ENCODE data around the gene FGF14. TPM values are rescaled to one million over a fixed set of nuclear protein-coding genes. Genes with fewer than 3 reads are reported as not detected.

FGF14 gene
- total RNA-seq, 1 donor from 2014 or later, result not detected

DNA sequence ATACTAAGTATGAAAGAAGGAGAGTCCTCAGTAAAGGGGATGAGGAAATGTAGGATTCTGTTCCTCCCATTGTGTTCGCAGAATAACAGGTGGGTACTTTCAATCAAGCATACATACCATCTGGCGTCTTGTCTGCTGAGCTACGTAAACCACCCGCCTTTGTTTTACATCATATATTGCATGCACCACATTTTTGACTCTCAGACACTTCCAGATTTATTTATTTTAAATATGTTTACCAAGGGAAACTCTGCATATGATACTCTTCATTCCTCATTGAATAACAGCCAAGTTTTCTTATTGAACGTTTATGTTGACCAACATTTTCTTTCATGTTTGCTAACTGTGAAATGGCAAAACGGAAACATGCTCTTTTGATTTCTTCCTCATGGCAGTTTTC lies 174.1 kb downstream of the FGF14 start:
- no peak overlapping the region for H3K27ac ChIP-seq
- no peaks in the 10 kb centered on the region for H3K9me3 ChIP-seq
- no peak for DNase-seq (ENCODE audit: low spot score in 2 of 2)
- intact Hi-C loops (cut with DNase I), result no loop called here
- H3K27me3 ChIP-seq, result no peaks in the 10 kb centered on the region
- no peak for TF ChIP-seq CTCF (IDR thresholded peaks at IDR 0.05)
- no peaks in the 10 kb centered on the region for H3K36me3 ChIP-seq
- H3K4me1 ChIP-seq, result no peaks in the 10 kb centered on the region
- no peak overlapping the region for H3K4me3 ChIP-seq

GRCh38 chr13:102226591-102226990 lies 175.3 kb downstream of the FGF14 start:
- DNase-seq (ENCODE audit: low spot score in 2 of 2), result no peak
- Histone ChIP-seq H3K27me3 (no peaks in the 10 kb centered on the region), H3K27ac (no peak overlapping the region), H3K9me3 (no peaks in the 10 kb centered on the region), H3K4me1 (no peaks in the 10 kb centered on the region), H3K36me3 (no peaks in the 10 kb centered on the region), H3K4me3 (no peak overlapping the region)
- intact Hi-C loops (cut with DNase I), result no loop called here
- no peak for TF ChIP-seq CTCF (IDR thresholded peaks at IDR 0.05)

- Histone ChIP-seq H3K4me3 (no peak overlapping the region), H3K27me3 (no peaks in the 10 kb centered on the region), H3K9me3 (no peaks in the 10 kb centered on the region), H3K36me3 (no peaks in the 10 kb centered on the region), H3K27ac (no peak overlapping the region), H3K4me1 (no peaks in the 10 kb centered on the region)
- intact Hi-C loops (cut with DNase I), result no loop called here
- no peak for TF ChIP-seq CTCF (IDR thresholded peaks at IDR 0.05)
- DNase-seq (ENCODE audit: low spot score in 2 of 2), result no peak
These were observed 176.0 kb downstream of the FGF14 start for GRCh38 chr13:102225892-102226291.

DNA sequence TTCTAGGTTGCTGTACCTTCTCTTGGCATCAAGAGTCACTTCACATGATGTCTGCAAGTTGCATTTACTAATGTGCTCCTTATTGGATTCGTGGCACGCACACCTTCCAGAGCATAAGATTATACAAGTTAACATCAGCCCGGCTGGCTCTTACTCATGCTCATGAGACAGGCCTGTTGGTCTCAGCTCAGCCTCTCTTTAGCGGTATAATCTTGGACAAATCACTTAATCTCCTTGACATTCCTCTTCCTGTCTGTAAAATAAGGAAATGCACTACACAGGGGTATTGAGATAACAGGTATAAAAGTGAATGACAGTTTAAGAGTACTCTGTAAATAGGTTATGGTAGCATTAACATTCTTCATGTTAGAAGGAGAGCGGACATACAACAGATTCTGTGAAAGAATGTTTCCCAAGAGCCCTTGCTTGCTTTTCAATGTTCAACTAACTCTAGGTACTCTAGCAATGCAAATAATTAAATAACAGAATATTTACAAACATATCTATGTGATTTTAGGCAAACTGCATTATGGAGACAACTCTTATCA lies 181.1 kb downstream of the FGF14 start:
- Histone ChIP-seq H3K4me1 (no peaks in the 10 kb centered on the region), H3K36me3 (no peaks in the 10 kb centered on the region), H3K9me3 (no peaks in the 10 kb centered on the region), H3K27me3 (no peaks in the 10 kb centered on the region), H3K27ac (no peak overlapping the region), H3K4me3 (no peak overlapping the region)
- DNase-seq (ENCODE audit: low spot score in 2 of 2), result no peak
- intact Hi-C loops (cut with DNase I), result no loop called here
- TF ChIP-seq CTCF (IDR thresholded peaks at IDR 0.05), result no peak

- Histone ChIP-seq H3K4me1 (no peaks in the 10 kb centered on the region), H3K27ac (no peak overlapping the region), H3K4me3 (no peak overlapping the region), H3K27me3 (no peaks in the 10 kb centered on the region), H3K36me3 (no peaks in the 10 kb centered on the region), H3K9me3 (no peaks in the 10 kb centered on the region)
- TF ChIP-seq CTCF (IDR thresholded peaks at IDR 0.05), result no peak
- intact Hi-C loops (cut with DNase I), result no loop called here
- DNase-seq (ENCODE audit: low spot score in 2 of 2), result no peak
These were observed 186.9 kb downstream of the FGF14 start for GRCh38 chr13:102214956-102215355.

GRCh38 chr13:102212729-102213128 lies 189.1 kb downstream of the FGF14 start:
- Histone ChIP-seq H3K36me3 (no peaks in the 10 kb centered on the region), H3K27ac (no peak overlapping the region), H3K9me3 (no peaks in the 10 kb centered on the region), H3K27me3 (no peaks in the 10 kb centered on the region), H3K4me3 (no peak overlapping the region), H3K4me1 (no peaks in the 10 kb centered on the region)
- no peak for DNase-seq (ENCODE audit: low spot score in 2 of 2)
- intact Hi-C loops (cut with DNase I), result no loop called here
- TF ChIP-seq CTCF (IDR thresholded peaks at IDR 0.05), result no peak

Data from ascending aorta (tissue), 2 donors.